Stimulated activated memory B cell treated with anti-CD40 and anti-IgM and Interleukin-4, amounts not matched to agents 10 μg/mL and 1 μg/mL and 100 μg/mL, for 72 hours (primary cell): ENCODE measurements around the gene MTMR10.
A peak's percentile ranks its signal among the peaks of the same experiment; 100 is the strongest.

Source experiments
- ATAC-seq: fragments of 150-1000 bp; cut with Tn5 transposase; 2 replicates; pipeline ENCODE4 v1.10.0; 2021
- H3K27ac Mint-ChIP-seq: one replicate; pipeline ENCODE4 v1.8.0; 2022; ENCODE audit warnings: mild to moderate bottlenecking, mixed read lengths
- H3K27me3 Mint-ChIP-seq: one replicate; pipeline ENCODE4 v1.8.0; 2022; ENCODE audit warnings: mixed read lengths
- H3K36me3 Mint-ChIP-seq: one replicate; pipeline ENCODE4 v1.8.0; 2022; ENCODE audit warnings: mixed read lengths
- H3K4me1 Mint-ChIP-seq: one replicate; pipeline ENCODE4 v1.8.0; 2022; ENCODE audit warnings: mixed read lengths
- H3K4me3 Mint-ChIP-seq: one replicate; pipeline ENCODE4 v1.8.0; 2022; ENCODE audit warnings: mild to moderate bottlenecking, moderate library complexity, mixed read lengths
- H3K9me3 Mint-ChIP-seq: one replicate; pipeline ENCODE4 v1.8.0; 2022; ENCODE audit warnings: mixed read lengths

MTMR10 gene

GRCh38 chr15:30954674-30955073 lies 36.8 kb downstream of the MTMR10 start:
- Mint-ChIP-seq H3K27me3 (no peaks in the 10 kb centered on the region), H3K4me3 (no peak overlapping the region), H3K36me3 (peaks cover 86% of the 10 kb centered on the region), H3K9me3 (no peaks in the 10 kb centered on the region), H3K27ac (peak overlapping the region; percentile 27), H3K4me1 (peaks cover 10% of the 10 kb centered on the region)
- ATAC-seq = no peak

GRCh38 chr15:30953731-30954378 lies 37.6 kb downstream of the MTMR10 start:
- H3K36me3 Mint-ChIP-seq = peaks cover 86% of the 10 kb centered on the region
- H3K27me3 Mint-ChIP-seq = no peaks in the 10 kb centered on the region
- no peak overlapping the region for H3K4me3 Mint-ChIP-seq
- no peaks in the 10 kb centered on the region for H3K9me3 Mint-ChIP-seq
- H3K4me1 Mint-ChIP-seq = peaks cover 10% of the 10 kb centered on the region
- H3K27ac Mint-ChIP-seq = no peak overlapping the region
- ATAC-seq = no peak

GRCh38 chr15:30953183-30953582 lies 38.2 kb downstream of the MTMR10 start:
- no peak overlapping the region for H3K27ac Mint-ChIP-seq
- no peak for ATAC-seq
- no peak overlapping the region for H3K4me3 Mint-ChIP-seq
- no peaks in the 10 kb centered on the region for H3K27me3 Mint-ChIP-seq
- peaks cover 90% of the 10 kb centered on the region for H3K36me3 Mint-ChIP-seq
- no peaks in the 10 kb centered on the region for H3K9me3 Mint-ChIP-seq
- peaks cover 9% of the 10 kb centered on the region for H3K4me1 Mint-ChIP-seq

GRCh38 chr15:30943654-30944335 lies 47.6 kb downstream of the MTMR10 start:
- no peak overlapping the region for H3K27ac Mint-ChIP-seq
- peaks cover 81% of the 10 kb centered on the region for H3K36me3 Mint-ChIP-seq
- no peaks in the 10 kb centered on the region for H3K4me1 Mint-ChIP-seq
- no peak overlapping the region for H3K4me3 Mint-ChIP-seq
- no peaks in the 10 kb centered on the region for H3K27me3 Mint-ChIP-seq
- ATAC-seq = no peak
- H3K9me3 Mint-ChIP-seq = no peaks in the 10 kb centered on the region

- Mint-ChIP-seq H3K27ac (peak overlapping the region; percentile 29), H3K27me3 (no peaks in the 10 kb centered on the region), H3K9me3 (no peaks in the 10 kb centered on the region), H3K4me3 (no peak overlapping the region), H3K4me1 (no peaks in the 10 kb centered on the region), H3K36me3 (peaks cover 77% of the 10 kb centered on the region)
- no peak for ATAC-seq
These were observed 49.9 kb downstream of the MTMR10 start for GRCh38 chr15:30941520-30941919.

- no peak overlapping the region for H3K4me3 Mint-ChIP-seq
- no peaks in the 10 kb centered on the region for H3K9me3 Mint-ChIP-seq
- no peaks in the 10 kb centered on the region for H3K27me3 Mint-ChIP-seq
- H3K36me3 Mint-ChIP-seq = peaks cover 73% of the 10 kb centered on the region
- ATAC-seq = no peak
- H3K4me1 Mint-ChIP-seq = no peaks in the 10 kb centered on the region
- H3K27ac Mint-ChIP-seq = peak overlapping the region; percentile 29
These were observed 51.1 kb downstream of the MTMR10 start for GRCh38 chr15:30940359-30940758.

- Mint-ChIP-seq H3K4me3 (no peak overlapping the region), H3K9me3 (no peaks in the 10 kb centered on the region), H3K27ac (no peak overlapping the region), H3K36me3 (peaks cover 73% of the 10 kb centered on the region), H3K4me1 (peaks cover 9% of the 10 kb centered on the region), H3K27me3 (no peaks in the 10 kb centered on the region)
- ATAC-seq = no peak
These were observed 52.3 kb downstream of the MTMR10 start for GRCh38 chr15:30939161-30939560.

GRCh38 chr15:30933293-30933692 lies 58.1 kb downstream of the MTMR10 start:
- no peaks in the 10 kb centered on the region for H3K9me3 Mint-ChIP-seq
- no peak for ATAC-seq
- peaks cover 74% of the 10 kb centered on the region for H3K36me3 Mint-ChIP-seq
- peak overlapping the region; percentile 62 for H3K27ac Mint-ChIP-seq
- no peaks in the 10 kb centered on the region for H3K27me3 Mint-ChIP-seq
- H3K4me1 Mint-ChIP-seq = peaks cover 36% of the 10 kb centered on the region
- H3K4me3 Mint-ChIP-seq = no peak overlapping the region

- H3K4me1 Mint-ChIP-seq = peaks cover 36% of the 10 kb centered on the region
- ATAC-seq = peak; percentile 89
- no peaks in the 10 kb centered on the region for H3K27me3 Mint-ChIP-seq
- H3K36me3 Mint-ChIP-seq = peaks cover 72% of the 10 kb centered on the region
- H3K27ac Mint-ChIP-seq = peak overlapping the region; percentile 76
- no peak overlapping the region for H3K4me3 Mint-ChIP-seq
- no peaks in the 10 kb centered on the region for H3K9me3 Mint-ChIP-seq
These were observed 61.0 kb downstream of the MTMR10 start for GRCh38 chr15:30930422-30930821.

GRCh38 chr15:30929982-30930381 lies 61.4 kb downstream of the MTMR10 start:
- Mint-ChIP-seq H3K9me3 (no peaks in the 10 kb centered on the region), H3K4me1 (peaks cover 36% of the 10 kb centered on the region), H3K4me3 (no peak overlapping the region), H3K27me3 (no peaks in the 10 kb centered on the region), H3K36me3 (peaks cover 73% of the 10 kb centered on the region), H3K27ac (peak overlapping the region; percentile 76)
- peak; percentile 54 for ATAC-seq

- H3K4me3 Mint-ChIP-seq = no peak overlapping the region
- ATAC-seq = no peak
- no peaks in the 10 kb centered on the region for H3K27me3 Mint-ChIP-seq
- no peaks in the 10 kb centered on the region for H3K9me3 Mint-ChIP-seq
- peaks cover 28% of the 10 kb centered on the region for H3K4me1 Mint-ChIP-seq
- peaks cover 73% of the 10 kb centered on the region for H3K36me3 Mint-ChIP-seq
- H3K27ac Mint-ChIP-seq = no peak overlapping the region
These were observed 62.3 kb downstream of the MTMR10 start for GRCh38 chr15:30929064-30929669.

- peaks cover 17% of the 10 kb centered on the region for H3K4me1 Mint-ChIP-seq
- peak overlapping the region; percentile 71 for H3K27ac Mint-ChIP-seq
- no peaks in the 10 kb centered on the region for H3K27me3 Mint-ChIP-seq
- ATAC-seq = no peak
- H3K9me3 Mint-ChIP-seq = no peaks in the 10 kb centered on the region
- H3K4me3 Mint-ChIP-seq = no peak overlapping the region
- peaks cover 71% of the 10 kb centered on the region for H3K36me3 Mint-ChIP-seq
These were observed 63.4 kb downstream of the MTMR10 start for GRCh38 chr15:30928076-30928475.

GRCh38 chr15:30927148-30927761 lies 64.2 kb downstream of the MTMR10 start:
- Mint-ChIP-seq H3K36me3 (peaks cover 71% of the 10 kb centered on the region), H3K4me1 (peaks cover 12% of the 10 kb centered on the region), H3K27me3 (no peaks in the 10 kb centered on the region), H3K27ac (peak overlapping the region; percentile 71), H3K4me3 (no peak overlapping the region), H3K9me3 (no peaks in the 10 kb centered on the region)
- no peak for ATAC-seq

- H3K27ac Mint-ChIP-seq = peak overlapping the region; percentile 72
These were observed 65.3 kb downstream of the MTMR10 start for GRCh38 chr15:30926161-30926560.

GRCh38 chr15:30925686-30926085 lies 65.7 kb downstream of the MTMR10 start:
- no peaks in the 10 kb centered on the region for H3K27me3 Mint-ChIP-seq
- no peak for ATAC-seq
- peaks cover 9% of the 10 kb centered on the region for H3K4me1 Mint-ChIP-seq
- H3K27ac Mint-ChIP-seq = peak overlapping the region; percentile 72
- peaks cover 72% of the 10 kb centered on the region for H3K36me3 Mint-ChIP-seq
- H3K4me3 Mint-ChIP-seq = no peak overlapping the region
- no peaks in the 10 kb centered on the region for H3K9me3 Mint-ChIP-seq

More at GRCh38 chr15:30926161-30926560, 65.3 kb downstream of the MTMR10 start:
- Mint-ChIP-seq H3K4me3 (no peak overlapping the region), H3K36me3 (peaks cover 71% of the 10 kb centered on the region), H3K9me3 (no peaks in the 10 kb centered on the region), H3K27me3 (no peaks in the 10 kb centered on the region), H3K4me1 (peaks cover 12% of the 10 kb centered on the region)
- ATAC-seq = no peak
